ENCODE data around the gene PLPPR2.

GRCh38 chr19:11335449-11336146, 19.6 kb upstream of the PLPPR2 start:
- TF ChIP-seq CTCF (IDR thresholded peaks at IDR 0.05 in 8 of 11, conservative IDR thresholded peaks at IDR 0.05 in 3 of 11) (no peak), POLR2AphosphoS5 (IDR thresholded peaks at IDR 0.05) (no peak), POLR2A (IDR thresholded peaks at IDR 0.05) (no peak)
